Tibial nerve (tissue), 4 donors: ENCODE measurements around the gene PGAM4.

Experiments used
- EP300 ChIP-seq, 2 donors: sonication (generic); formaldehyde crosslinking; IDR thresholded peaks; one replicate each; pipeline ENCODE4 v1.6.1; 2017; ENCODE audit warnings: antibody characterized with exemption in 2 of 2, mild to moderate bottlenecking in 1 of 2
- POLR2A ChIP-seq, 2 donors: fragments of 450-650 bp; IDR thresholded peaks; one replicate each; pipeline ENCODE4 v1.6.1; 2017; ENCODE audit warnings: antibody characterized with exemption in 2 of 2, mild to moderate bottlenecking in 2 of 2, moderate library complexity in 2 of 2
- TF ChIP-seq, protein P1 (sequence below), 5 experiments: fragments of 200-600 bp in 3 of 5; fragments of 450-650 bp in 2 of 5; sonication (generic) in 3 of 5; IDR thresholded peaks; one replicate each; pipeline ENCODE4 v1.5.1; 2016 to 2019; ENCODE audit warnings: antibody characterized with exemption in 5 of 5, mild to moderate bottlenecking in 3 of 5, moderate library complexity in 2 of 5

DNA sequence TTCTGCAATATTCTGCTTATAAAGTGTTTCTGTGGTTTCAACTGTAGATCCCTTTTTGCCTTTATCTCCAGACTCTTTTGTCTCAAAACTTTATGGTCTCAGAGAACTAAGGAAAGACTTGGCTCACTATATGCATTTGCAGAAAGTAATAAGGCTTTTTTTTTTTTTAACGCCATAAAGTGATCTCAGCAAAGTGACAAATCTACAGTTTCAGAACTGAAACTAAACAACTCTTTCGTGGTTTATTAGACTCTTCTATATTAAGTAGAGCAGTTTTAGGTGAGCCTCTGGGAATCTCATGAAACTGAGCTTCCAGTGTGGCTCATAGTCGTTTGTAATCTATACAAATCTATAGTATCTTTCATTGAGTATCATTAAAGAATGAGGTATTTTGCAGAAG, 43.7 kb downstream of the PGAM4 start:
- TF ChIP-seq, protein P1, sequence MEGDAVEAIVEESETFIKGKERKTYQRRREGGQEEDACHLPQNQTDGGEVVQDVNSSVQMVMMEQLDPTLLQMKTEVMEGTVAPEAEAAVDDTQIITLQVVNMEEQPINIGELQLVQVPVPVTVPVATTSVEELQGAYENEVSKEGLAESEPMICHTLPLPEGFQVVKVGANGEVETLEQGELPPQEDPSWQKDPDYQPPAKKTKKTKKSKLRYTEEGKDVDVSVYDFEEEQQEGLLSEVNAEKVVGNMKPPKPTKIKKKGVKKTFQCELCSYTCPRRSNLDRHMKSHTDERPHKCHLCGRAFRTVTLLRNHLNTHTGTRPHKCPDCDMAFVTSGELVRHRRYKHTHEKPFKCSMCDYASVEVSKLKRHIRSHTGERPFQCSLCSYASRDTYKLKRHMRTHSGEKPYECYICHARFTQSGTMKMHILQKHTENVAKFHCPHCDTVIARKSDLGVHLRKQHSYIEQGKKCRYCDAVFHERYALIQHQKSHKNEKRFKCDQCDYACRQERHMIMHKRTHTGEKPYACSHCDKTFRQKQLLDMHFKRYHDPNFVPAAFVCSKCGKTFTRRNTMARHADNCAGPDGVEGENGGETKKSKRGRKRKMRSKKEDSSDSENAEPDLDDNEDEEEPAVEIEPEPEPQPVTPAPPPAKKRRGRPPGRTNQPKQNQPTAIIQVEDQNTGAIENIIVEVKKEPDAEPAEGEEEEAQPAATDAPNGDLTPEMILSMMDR (IDR thresholded peaks at IDR 0.05), result no peak
- TF ChIP-seq POLR2A (IDR thresholded peaks at IDR 0.05) (no peak), EP300 (IDR thresholded peaks at IDR 0.05) (no peak)
